Superior temporal gyrus (tissue), 1 donor: ENCODE results near the gene TNNI3.
"Not testable (repeated sequence)": the region's sequence is repeated elsewhere in the genome, so short reads cannot be mapped to it uniquely, and the experiment has no call there.

ENCODE experiments used
- DNase-seq: peaks from one replicate; pipeline ENCODE4 v3.0.0-alpha.2; 2016; ENCODE audit errors: extremely low spot score

The TNNI3 gene

GRCh38 chr19:55157064-55157908 is at the start of gene TNNI3:
Gene TNNI3, minus strand, starts transcription at chr19:55157732. Its CDS starts 143 bp downstream, at chr19:55157589.
- no peak for DNase-seq

GRCh38 chr19:55206664-55207500 is 49.4 kb upstream of the TNNI3 start:
- peak; percentile 29 for DNase-seq

- DNase-seq: not testable (repeated sequence)
Measured at GRCh38 chr19:55202199-55202598, 44.7 kb upstream of the TNNI3 start.

- DNase-seq: no peak
Measured at GRCh38 chr19:55199620-55200204, 42.2 kb upstream of the TNNI3 start.

GRCh38 chr19:55198651-55199050 is 41.1 kb upstream of the TNNI3 start:
- no peak for DNase-seq

- DNase-seq: peak; percentile 35
Measured at GRCh38 chr19:55197528-55197927, 40.0 kb upstream of the TNNI3 start.

GRCh38 chr19:55196803-55197202 is 39.3 kb upstream of the TNNI3 start:
- DNase-seq: no peak

GRCh38 chr19:55193481-55193880 is 35.9 kb upstream of the TNNI3 start:
- DNase-seq: peak; percentile 60

- DNase-seq: peak; percentile 69
Measured at GRCh38 chr19:55189403-55189835, 31.9 kb upstream of the TNNI3 start.

- DNase-seq: no peak
Measured at GRCh38 chr19:55188625-55189024, 31.1 kb upstream of the TNNI3 start.

- DNase-seq: no peak
Measured at GRCh38 chr19:55186080-55186479, 28.5 kb upstream of the TNNI3 start.

- no peak for DNase-seq
Measured at GRCh38 chr19:55181740-55182139, 24.2 kb upstream of the TNNI3 start.

GRCh38 chr19:55179606-55180484 is 22.3 kb upstream of the TNNI3 start, which contains the start of gene SYT5:
Gene SYT5, minus strand, starts transcription at chr19:55180289. Its CDS starts 1,248 bp downstream, at chr19:55179041.
- DNase-seq: no peak

- DNase-seq: peak; percentile 83
Measured at GRCh38 chr19:55178781-55179599, 21.5 kb upstream of the TNNI3 start.

GRCh38 chr19:55176076-55176475 is 18.5 kb upstream of the TNNI3 start:
- no peak for DNase-seq

- DNase-seq: no peak
Measured at GRCh38 chr19:55175117-55175867, 17.8 kb upstream of the TNNI3 start.

- DNase-seq: no peak
Measured at GRCh38 chr19:55174425-55175116, 17.0 kb upstream of the TNNI3 start.

GRCh38 chr19:55173714-55174409 is 16.3 kb upstream of the TNNI3 start:
- no peak for DNase-seq
